Smooth muscle cell (in vitro differentiated cells): ENCODE results near the gene CLIC6. TPM values are rescaled to one million over a fixed set of nuclear protein-coding genes. Genes with fewer than 3 reads are reported as not detected.

ENCODE experiments used
- DNase-seq: peaks from one replicate; lab custom pipeline; 2025; ENCODE audit not compliant: unreplicated experiment; lab: John Stamatoyannopoulos, UW
- H2AFZ ChIP-seq: fragments of 200-600 bp; sonication (generic); 2 replicates; pipeline ENCODE4 v1.6.0; 2016; ENCODE audit warnings: antibody characterized with exemption, low read depth, mild to moderate bottlenecking
- H3F3A ChIP-seq: fragments of 200-600 bp; sonication (generic); 2 replicates; pipeline ENCODE4 v1.6.0; 2017; ENCODE audit warnings: antibody characterized with exemption, low read depth
- H3K27ac ChIP-seq: fragments of 200-600 bp; sonication (generic); 2 replicates; pipeline ENCODE4 v1.5.1; 2016; ENCODE audit warnings: low read depth, mild to moderate bottlenecking
- H3K27me3 ChIP-seq: fragments of 200-600 bp; sonication (generic); 2 replicates; pipeline ENCODE4 v1.6.1; 2016; ENCODE audit warnings: low read depth, mild to moderate bottlenecking
- H3K36me3 ChIP-seq: fragments of 200-600 bp; sonication (generic); 2 replicates; pipeline ENCODE4 v1.5.1; 2016; ENCODE audit warnings: low read depth
- H3K4me1 ChIP-seq: fragments of 200-600 bp; sonication (generic); 2 replicates; pipeline ENCODE4 v1.5.1; 2016; ENCODE audit warnings: low read depth
- H3K4me2 ChIP-seq: fragments of 200-600 bp; sonication (generic); 2 replicates; pipeline ENCODE4 v1.6.0; 2016; ENCODE audit warnings: mild to moderate bottlenecking
- H3K4me3 ChIP-seq: fragments of 200-600 bp; sonication (generic); 2 replicates; pipeline ENCODE4 v1.5.1; 2016; ENCODE audit warnings: mild to moderate bottlenecking
- H3K79me2 ChIP-seq: fragments of 200-600 bp; sonication (generic); 2 replicates; pipeline ENCODE4 v1.6.0; 2016; ENCODE audit warnings: low read depth, mild to moderate bottlenecking
- H3K9ac ChIP-seq: fragments of 200-600 bp; sonication (generic); 2 replicates; pipeline ENCODE4 v1.6.0; 2016; ENCODE audit warnings: low read depth
- H3K9me3 ChIP-seq: fragments of 200-600 bp; sonication (generic); replicated peaks from 2 replicates; pipeline ENCODE4 v1.5.1; 2016; ENCODE audit warnings: low read depth
- H4K20me1 ChIP-seq: fragments of 200-600 bp; sonication (generic); 2 replicates; pipeline ENCODE4 v1.6.0; 2016; ENCODE audit warnings: low read depth
- CTCF ChIP-seq: fragments of 200-600 bp; sonication (generic); IDR thresholded peaks from 2 replicates; pipeline ENCODE4 v1.5.1; 2017; ENCODE audit warnings: borderline replicate concordance, mild to moderate bottlenecking, antibody characterized with exemption; ENCODE audit not compliant: insufficient read depth, poor library complexity, severe bottlenecking
- WGBS: methylation state at CpG from one replicate; pipeline ENCODE4 v1.1.7; 2016; ENCODE audit warnings: low lambda C conversion rate; 5-methylcytosine and 5-hydroxymethylcytosine counted together
- polyA plus RNA-seq: library from polyadenylated mRNA; unstranded; fragments of >200 nt; fragmentation: Nextera tagmentation; extraction: Ambion mirVana; gene quantifications from 2 replicates; pipeline ENCODE4 v1.2.1, GENCODE V29; 2016
- total RNA-seq: library from RNA; depleted of rRNA; stranded (reverse); fragments of >200 nt; gene quantifications from 2 replicates; pipeline ENCODE4 v1.2.3, GENCODE V29; 2014

Gene CLIC6
- total and polyA plus RNA-seq, 2 experiments from 2014 or later = 0.22 TPM; not detected in 1

GRCh38 chr21:34764715-34765284 lies 96.0 kb downstream of the CLIC6 start:
- WGBS = 90% methylated on average over 3 of the region's 3 CpGs
- Histone ChIP-seq H3K36me3 (no peaks in the 10 kb centered on the region), H3K9ac (no peak overlapping the region), H3K27ac (no peak overlapping the region), H3K4me3 (no peak overlapping the region), H3K9me3 (no peaks in the 10 kb centered on the region), H3F3A (no peaks in the 10 kb centered on the region), H4K20me1 (no peaks in the 10 kb centered on the region), H3K79me2 (no peaks in the 10 kb centered on the region), H3K4me2 (no peak overlapping the region), H3K4me1 (no peaks in the 10 kb centered on the region), H3K27me3 (no peaks in the 10 kb centered on the region), H2AFZ (no peak overlapping the region)
- DNase-seq = no peak
- TF ChIP-seq CTCF = no peak

- over 99% methylated on average over 4 of the region's 4 CpGs for WGBS
- Histone ChIP-seq H3K4me3 (no peak overlapping the region), H3K9me3 (no peaks in the 10 kb centered on the region), H3K27me3 (no peaks in the 10 kb centered on the region), H3K79me2 (no peaks in the 10 kb centered on the region), H3K9ac (no peak overlapping the region), H3K4me2 (no peak overlapping the region), H2AFZ (no peak overlapping the region), H3K27ac (no peak overlapping the region), H3K36me3 (no peaks in the 10 kb centered on the region), H4K20me1 (no peaks in the 10 kb centered on the region), H3K4me1 (no peaks in the 10 kb centered on the region), H3F3A (no peaks in the 10 kb centered on the region)
- no peak for DNase-seq
- no peak for TF ChIP-seq CTCF
Measured at GRCh38 chr21:34765619-34766018, 96.8 kb downstream of the CLIC6 start.

- WGBS = 93% methylated on average over 3 of the region's 3 CpGs
- Histone ChIP-seq H3F3A (no peaks in the 10 kb centered on the region), H3K27ac (no peak overlapping the region), H3K9me3 (no peaks in the 10 kb centered on the region), H3K4me1 (peaks cover 4% of the 10 kb centered on the region), H3K79me2 (no peaks in the 10 kb centered on the region), H2AFZ (no peak overlapping the region), H4K20me1 (no peaks in the 10 kb centered on the region), H3K4me3 (no peak overlapping the region), H3K9ac (no peak overlapping the region), H3K4me2 (no peak overlapping the region), H3K36me3 (no peaks in the 10 kb centered on the region), H3K27me3 (no peaks in the 10 kb centered on the region)
- no peak for DNase-seq
- TF ChIP-seq CTCF = no peak
Measured at GRCh38 chr21:34766862-34767261, 98.1 kb downstream of the CLIC6 start.

Other genes starting within 250 kb of the CLIC6 start
- not detected in 2 replicates for gene SMIM34, start 245.0 kb upstream of the CLIC6 start, total RNA-seq
- gene SMIM34, start 245.0 kb upstream of the CLIC6 start, polyA plus RNA-seq = not detected in 2 replicates
- gene KCNE1, start 156.8 kb upstream of the CLIC6 start, total RNA-seq = 1.3 TPM in 1 of 2 replicates, not detected in the other
- gene KCNE1, start 156.8 kb upstream of the CLIC6 start, polyA plus RNA-seq = 0.16 and 1.2 TPM in 2 replicates
- gene RCAN1, start 53.9 kb upstream of the CLIC6 start, total RNA-seq = 153 and 155 TPM in 2 replicates
- 77.3 and 96.3 TPM in 2 replicates for gene RCAN1, start 53.9 kb upstream of the CLIC6 start, polyA plus RNA-seq